Stimulated activated CD8-positive, alpha-beta memory T cell treated with anti-CD3 and anti-CD28 coated beads, Interleukin-4, amount 100 ng/mL, for 1 hour (primary cell): ENCODE measurements around the gene JAML.

ENCODE experiments used
- DNase-seq, 2 donors: peaks; one replicate each; pipeline ENCODE4 v3.0.0-alpha.2; 2020; ENCODE audit warnings: low read depth in 2 of 2, low spot score in 1 of 2

JAML gene

GRCh38 chr11:118217575-118217974, 7.2 kb downstream of the JAML start:
- no peak for DNase-seq

GRCh38 chr11:118216621-118217481, 8.0 kb downstream of the JAML start:
- no peak for DNase-seq

GRCh38 chr11:118215765-118216164, 9.0 kb downstream of the JAML start:
- DNase-seq: no peak

GRCh38 chr11:118215262-118215661, 9.5 kb downstream of the JAML start:
- no peak for DNase-seq

GRCh38 chr11:118214210-118214914, 10.4 kb downstream of the JAML start:
- DNase-seq: no peak

GRCh38 chr11:118213781-118214180, 11.0 kb downstream of the JAML start:
- no peak for DNase-seq

- no peak for DNase-seq
Measured at GRCh38 chr11:118213201-118213600, 11.6 kb downstream of the JAML start.

- DNase-seq: no peak
Measured at GRCh38 chr11:118212781-118213191, 12.0 kb downstream of the JAML start.

- no peak for DNase-seq
Measured at GRCh38 chr11:118212131-118212725, 12.6 kb downstream of the JAML start.

- no peak for DNase-seq
Measured at GRCh38 chr11:118211006-118211405, 13.8 kb downstream of the JAML start.

- DNase-seq: no peak
Measured at GRCh38 chr11:118210323-118210722, 14.5 kb downstream of the JAML start.

GRCh38 chr11:118209033-118209432, 15.8 kb downstream of the JAML start:
- no peak for DNase-seq

GRCh38 chr11:118207079-118207478, 17.7 kb downstream of the JAML start:
- DNase-seq: no peak

GRCh38 chr11:118206391-118207031, 18.3 kb downstream of the JAML start:
- DNase-seq: no peak

- DNase-seq: no peak
Measured at GRCh38 chr11:118205606-118206378, 19.0 kb downstream of the JAML start.

- peak; percentile 33 to 47 for DNase-seq
Measured at GRCh38 chr11:118202599-118203422, 22.0 kb downstream of the JAML start.

- no peak for DNase-seq
Measured at GRCh38 chr11:118201966-118202365, 22.8 kb downstream of the JAML start.

- peak in 1 of 2 donors; percentile 35 for DNase-seq
Measured at GRCh38 chr11:118200901-118201680, 23.7 kb downstream of the JAML start.

GRCh38 chr11:118200497-118200896, 24.3 kb downstream of the JAML start:
- no peak for DNase-seq
